GM12864 (cell line): Measurements from ENCODE around the gene EIF3A.
"Not testable (repeated sequence)": the region's sequence is repeated elsewhere in the genome, so short reads cannot be mapped to it uniquely, and the experiment has no call there.

Source experiments
- DNase-seq: peaks from one replicate; pipeline ENCODE4 v3.0.0-alpha.2; 2011; ENCODE audit warnings: low read depth
- H3K4me3 ChIP-seq: 2 replicates; pipeline ENCODE4 v1.5.1; 2011; ENCODE audit warnings: mild to moderate bottlenecking, low read depth, low read length, control low read depth
- CTCF ChIP-seq: IDR thresholded peaks from 2 replicates; pipeline ENCODE4 v1.5.1; 2011; ENCODE audit warnings: low read depth, mild to moderate bottlenecking, moderate library complexity, low read length, control low read depth, inconsistent platforms; ENCODE audit errors: missing control alignments

EIF3A gene

GRCh38 chr10:119028900-119029612 is 51.6 kb downstream of the EIF3A start:
- peak; percentile 9 for TF ChIP-seq CTCF
- peak; percentile 49 for DNase-seq
- peak overlapping the region; percentile 31 for H3K4me3 ChIP-seq

- not testable (repeated sequence) for H3K4me3 ChIP-seq, DNase-seq
Observed at GRCh38 chr10:119028445-119028899, 52.1 kb downstream of the EIF3A start.

- no peak for DNase-seq
- no peak for TF ChIP-seq CTCF
- H3K4me3 ChIP-seq = no peak overlapping the region
Observed at GRCh38 chr10:119026301-119027110, 54.1 kb downstream of the EIF3A start.

- no peak for DNase-seq
- no peak for TF ChIP-seq CTCF
- H3K4me3 ChIP-seq = no peak overlapping the region
Observed at GRCh38 chr10:119025776-119026175, 54.8 kb downstream of the EIF3A start.

GRCh38 chr10:119025336-119025735 is 55.3 kb downstream of the EIF3A start:
- no peak overlapping the region for H3K4me3 ChIP-seq
- no peak for DNase-seq
- no peak for TF ChIP-seq CTCF

- no peak overlapping the region for H3K4me3 ChIP-seq
- no peak for TF ChIP-seq CTCF
- no peak for DNase-seq
Observed at GRCh38 chr10:119024882-119025281, 55.7 kb downstream of the EIF3A start.

- H3K4me3 ChIP-seq = no peak overlapping the region
- DNase-seq = no peak
- no peak for TF ChIP-seq CTCF
Observed at GRCh38 chr10:119023553-119023868, 57.1 kb downstream of the EIF3A start.
